ENCODE results near the gene RGS16.

The RGS16 gene

DNA sequence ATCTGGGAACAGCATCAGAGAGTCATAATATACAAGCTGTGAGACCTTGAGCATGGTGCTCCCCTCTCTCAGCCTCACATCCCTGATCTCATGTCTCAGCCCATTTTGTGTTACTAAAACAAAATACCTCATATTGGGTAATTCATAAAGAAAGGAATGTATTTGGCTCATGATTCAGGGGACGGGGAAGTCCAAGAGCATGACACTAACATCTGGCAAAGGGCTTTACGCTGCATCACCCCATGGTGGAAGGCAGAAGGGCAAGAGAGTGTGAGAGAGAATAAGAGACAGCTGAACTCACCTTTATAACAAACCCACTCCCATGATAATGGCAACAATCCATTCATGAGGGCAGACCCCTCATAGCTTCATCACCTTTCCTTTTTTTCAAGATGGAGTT is 51.7 kb downstream of the RGS16 start:
- H4K20me1 ChIP-seq (ENCODE audit: insufficient read depth, low read length) = no peaks in the 10 kb centered on the region

DNA sequence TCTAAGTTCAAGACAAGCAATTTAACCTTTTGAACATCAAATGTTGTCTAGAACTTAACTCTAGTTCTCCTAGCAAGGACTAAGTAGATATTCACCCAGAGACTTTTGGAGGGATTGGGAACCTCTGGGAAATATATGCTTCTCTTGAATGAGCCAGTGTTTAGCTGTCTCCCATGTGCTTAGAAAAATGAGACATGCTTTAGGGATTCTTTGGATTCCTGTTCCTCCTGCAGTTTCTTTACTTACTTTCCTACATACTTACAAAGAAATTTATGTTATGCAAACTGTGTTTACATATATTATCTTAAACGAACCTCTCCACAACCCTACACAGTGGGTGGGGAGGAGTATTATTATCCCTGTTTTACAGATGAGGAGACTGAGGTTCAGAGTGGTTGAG is 54.4 kb downstream of the RGS16 start:
- H3K9me3 ChIP-seq (ENCODE audit: insufficient read depth, low read length, severe bottlenecking) = peaks cover 3% of the 10 kb centered on the region
- no peaks in the 10 kb centered on the region for H3K27me3 ChIP-seq (ENCODE audit: insufficient read depth, low read length, poor library complexity)
- no peak overlapping the region for H3K9ac ChIP-seq (ENCODE audit: low read depth, low read length)
- H3K27ac ChIP-seq (ENCODE audit: low read length) = no peak overlapping the region
- no peaks in the 10 kb centered on the region for H3K4me1 ChIP-seq (ENCODE audit: insufficient read depth, low read length)
- H3K36me3 ChIP-seq (ENCODE audit: insufficient read depth, low read length) = no peaks in the 10 kb centered on the region
- no peak for DNase-seq
- H3K4me2 ChIP-seq (ENCODE audit: insufficient read depth, low read length) = no peak overlapping the region
- H2AFZ ChIP-seq (ENCODE audit: low read depth, low read length) = no peak overlapping the region
- H4K20me1 ChIP-seq (ENCODE audit: insufficient read depth, low read length) = no peaks in the 10 kb centered on the region
- no peak for ATAC-seq (ENCODE audit: insufficient read depth, low read depth)
- no peak for TF ChIP-seq EZH2 (IDR thresholded peaks at IDR 0.05; ENCODE audit: borderline replicate concordance, low read depth, low read length, severe bottlenecking)
- no peaks in the 10 kb centered on the region for H3K79me2 ChIP-seq (ENCODE audit: insufficient read depth, low read length)
- H3K4me3 ChIP-seq (ENCODE audit: low read depth in 1 of 2, low read length in 2 of 2) = no peak overlapping the region

More for the DNA sequence above, 51.7 kb downstream of the RGS16 start:
- H3K4me2 ChIP-seq (ENCODE audit: insufficient read depth, low read length) = no peak overlapping the region
- H3K4me3 ChIP-seq (ENCODE audit: low read depth in 1 of 2, low read length in 2 of 2) = no peak overlapping the region
- H3K4me1 ChIP-seq (ENCODE audit: insufficient read depth, low read length) = no peaks in the 10 kb centered on the region
- H3K27me3 ChIP-seq (ENCODE audit: insufficient read depth, low read length, poor library complexity) = no peaks in the 10 kb centered on the region
- H3K9ac ChIP-seq (ENCODE audit: low read depth, low read length) = no peak overlapping the region
- no peak overlapping the region for H3K27ac ChIP-seq (ENCODE audit: low read length)
- DNase-seq (no peak), ATAC-seq (ENCODE audit: insufficient read depth, low read depth) (no peak)
- no peak for TF ChIP-seq EZH2 (IDR thresholded peaks at IDR 0.05; ENCODE audit: borderline replicate concordance, low read depth, low read length, severe bottlenecking)
- TF ChIP-seq, protein P1, sequence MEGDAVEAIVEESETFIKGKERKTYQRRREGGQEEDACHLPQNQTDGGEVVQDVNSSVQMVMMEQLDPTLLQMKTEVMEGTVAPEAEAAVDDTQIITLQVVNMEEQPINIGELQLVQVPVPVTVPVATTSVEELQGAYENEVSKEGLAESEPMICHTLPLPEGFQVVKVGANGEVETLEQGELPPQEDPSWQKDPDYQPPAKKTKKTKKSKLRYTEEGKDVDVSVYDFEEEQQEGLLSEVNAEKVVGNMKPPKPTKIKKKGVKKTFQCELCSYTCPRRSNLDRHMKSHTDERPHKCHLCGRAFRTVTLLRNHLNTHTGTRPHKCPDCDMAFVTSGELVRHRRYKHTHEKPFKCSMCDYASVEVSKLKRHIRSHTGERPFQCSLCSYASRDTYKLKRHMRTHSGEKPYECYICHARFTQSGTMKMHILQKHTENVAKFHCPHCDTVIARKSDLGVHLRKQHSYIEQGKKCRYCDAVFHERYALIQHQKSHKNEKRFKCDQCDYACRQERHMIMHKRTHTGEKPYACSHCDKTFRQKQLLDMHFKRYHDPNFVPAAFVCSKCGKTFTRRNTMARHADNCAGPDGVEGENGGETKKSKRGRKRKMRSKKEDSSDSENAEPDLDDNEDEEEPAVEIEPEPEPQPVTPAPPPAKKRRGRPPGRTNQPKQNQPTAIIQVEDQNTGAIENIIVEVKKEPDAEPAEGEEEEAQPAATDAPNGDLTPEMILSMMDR (IDR thresholded peaks at IDR 0.05; ENCODE audit: borderline replicate concordance, extremely low read depth, low read length, poor library complexity, severe bottlenecking) = no peak
- H3K36me3 ChIP-seq (ENCODE audit: insufficient read depth, low read length) = no peaks in the 10 kb centered on the region
- no peaks in the 10 kb centered on the region for H3K79me2 ChIP-seq (ENCODE audit: insufficient read depth, low read length)
- H3K9me3 ChIP-seq (ENCODE audit: insufficient read depth, low read length, severe bottlenecking) = peaks cover 3% of the 10 kb centered on the region
- no peak overlapping the region for H2AFZ ChIP-seq (ENCODE audit: low read depth, low read length)

DNA sequence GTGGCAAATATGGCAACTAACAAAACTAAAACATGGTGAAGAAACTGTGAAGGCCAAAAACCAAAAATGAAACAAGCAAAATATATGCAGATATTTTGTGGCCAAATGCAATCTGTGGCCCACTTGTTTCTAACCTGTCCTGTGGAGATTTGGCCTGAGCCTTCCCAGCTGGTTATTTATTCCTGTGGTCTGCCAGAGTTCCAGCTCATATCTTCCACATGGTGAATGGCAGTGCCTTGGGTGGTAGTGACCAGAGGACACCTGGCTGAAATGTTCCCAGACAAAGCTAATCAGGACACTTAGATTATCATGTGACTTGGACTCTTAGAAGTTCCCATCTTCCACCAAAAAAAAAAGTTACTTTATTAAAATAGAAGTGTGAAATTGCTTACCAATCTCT is 54.8 kb downstream of the RGS16 start:
- Histone ChIP-seq H3K9me3 (ENCODE audit: insufficient read depth, low read length, severe bottlenecking) (peaks cover 3% of the 10 kb centered on the region), H2AFZ (ENCODE audit: low read depth, low read length) (no peak overlapping the region), H3K4me2 (ENCODE audit: insufficient read depth, low read length) (no peak overlapping the region), H3K36me3 (ENCODE audit: insufficient read depth, low read length) (no peaks in the 10 kb centered on the region), H3K79me2 (ENCODE audit: insufficient read depth, low read length) (no peaks in the 10 kb centered on the region), H3K4me3 (ENCODE audit: low read depth in 1 of 2, low read length in 2 of 2) (no peak overlapping the region), H3K4me1 (ENCODE audit: insufficient read depth, low read length) (no peaks in the 10 kb centered on the region), H4K20me1 (ENCODE audit: insufficient read depth, low read length) (no peaks in the 10 kb centered on the region), H3K9ac (ENCODE audit: low read depth, low read length) (no peak overlapping the region), H3K27me3 (ENCODE audit: insufficient read depth, low read length, poor library complexity) (no peaks in the 10 kb centered on the region), H3K27ac (ENCODE audit: low read length) (no peak overlapping the region)
- TF ChIP-seq, protein P1 (IDR thresholded peaks at IDR 0.05; ENCODE audit: borderline replicate concordance, extremely low read depth, low read length, poor library complexity, severe bottlenecking) = no peak
- no peak for ATAC-seq (ENCODE audit: insufficient read depth, low read depth)
- no peak for DNase-seq
